Measurements from ENCODE around the gene TCP11L2. TPM values are rescaled to one million over a fixed set of nuclear protein-coding genes. Genes with fewer than 3 reads are reported as not detected.

The TCP11L2 gene
- total and polyA plus RNA-seq, 2 of the 8 experiments (the other 6 are each of a cell fraction or from before 2014, with no cell fraction given) = 2.1 to 7.1 TPM

- Histone ChIP-seq H3K4ac (replicated peaks; ENCODE audit: insufficient read length, low read depth, low read length) (no peak overlapping the region), H3K23ac (ENCODE audit: insufficient read length) (no peak overlapping the region), H3K27me3 (replicated peaks in 1 of 4; ENCODE audit: control insufficient read depth in 3 of 4, extremely low read depth in 1 of 4, insufficient read depth in 3 of 4, low read length in 3 of 4) (no peaks in the 10 kb centered on the region), H3K14ac (ENCODE audit: insufficient read length) (no peak overlapping the region), H2BK120ac (replicated peaks; ENCODE audit: low read depth, low read length) (no peak overlapping the region), H2BK12ac (ENCODE audit: low read depth, low read length) (no peak overlapping the region), H2BK15ac (ENCODE audit: low read length) (no peak overlapping the region), H3K56ac (replicated peaks; ENCODE audit: insufficient read length, low read depth, low read length) (no peak overlapping the region), H3K79me2 (ENCODE audit: control insufficient read depth in 1 of 2, insufficient read depth in 2 of 2, low read length in 2 of 2) (no peaks in the 10 kb centered on the region), H3K9me3 (ENCODE audit: insufficient read depth in 2 of 2, low read depth in 1 of 2, low read length in 1 of 2) (no peaks in the 10 kb centered on the region), H3K36me3 (ENCODE audit: control insufficient read depth in 2 of 4, insufficient read depth in 4 of 4, low read length in 3 of 4) (peaks cover 0 to 14% (median 1%) of the 10 kb centered on the region in 4 experiments; a peak in 2 of 8 replicates), H4K5ac (ENCODE audit: insufficient read length, low read depth, low read length) (no peak overlapping the region), H2AK5ac (ENCODE audit: low read depth, low read length) (no peak overlapping the region), H3K9ac (replicated peaks in 1 of 4; ENCODE audit: extremely low read depth in 1 of 4, low read depth in 3 of 4, low read length in 3 of 4) (no peak overlapping the region), H2BK5ac (ENCODE audit: low read depth, low read length) (no peak overlapping the region), H3K18ac (ENCODE audit: extremely low read depth, low read length) (no peak overlapping the region), H2AFZ (ENCODE audit: low read length) (no peak overlapping the region), H3K4me1 (replicated peaks in 1 of 4; ENCODE audit: control insufficient read depth in 3 of 4, insufficient read depth in 4 of 4, low read length in 3 of 4) (no peaks in the 10 kb centered on the region), H3K4me3 (ENCODE audit: extremely low read depth in 1 of 4, insufficient read depth in 2 of 4, low read depth in 3 of 4, low read length in 4 of 4) (no peak overlapping the region), H4K91ac (replicated peaks; ENCODE audit: insufficient read length, low read length) (no peak overlapping the region), H3K27ac (ENCODE audit: low read depth, low read length) (no peak overlapping the region), H2BK20ac (ENCODE audit: low read length) (no peak overlapping the region), H4K8ac (ENCODE audit: extremely low read depth, insufficient read depth, low read length) (no peak overlapping the region), H3K79me1 (ENCODE audit: low read depth, low read length) (no peaks in the 10 kb centered on the region), H4K20me1 (replicated peaks in 1 of 2; ENCODE audit: control insufficient read depth in 1 of 2, insufficient read depth in 2 of 2, low read length in 2 of 2) (no peaks in the 10 kb centered on the region), H3K23me2 (ENCODE audit: low read depth, low read length) (no peaks in the 10 kb centered on the region), H3K4me2 (ENCODE audit: insufficient read depth in 1 of 2, low read depth in 2 of 2, low read length in 2 of 2) (no peak overlapping the region)
- WGBS, 2 experiments (ENCODE audit: extremely low coverage in 1 of 2, insufficient coverage in 1 of 2, insufficient read length in 1 of 2, insufficient replicate concordance in 2 of 2, low coverage in 1 of 2, low lambda C conversion rate in 2 of 2, missing lambda C conversion rate in 1 of 2) = 91% methylated on average over 1 of the region's 1 CpG; no CpG with 5 or more reads in 1 of the 2 experiments
- ChIA-PET POLR2A (ENCODE audit: partially characterized antibody) (interaction anchor here (0.6 to 1.0 kb wide), 2 partner anchors 24 to 589 kb away, joined by 3 to 4 read pairs; partner anchors contain the start of gene POLR3B), CTCF (ENCODE audit: partially characterized antibody) (interaction anchor here (0.9 to 1.8 kb wide), 3 partner anchors 80 to 552 kb away, joined by 3 to 4 read pairs (median 3); no protein-coding TSS in a partner anchor)
- FAIRE-seq (no peak), DNase-seq (ENCODE audit: low read depth in 1 of 2, low spot score in 2 of 2) (no peak)
- no peak for TF ChIP-seq SUZ12 (IDR thresholded peaks at IDR 0.05; ENCODE audit: low read length)
- TF ChIP-seq POLR2AphosphoS5 (IDR thresholded peaks at IDR 0.05; ENCODE audit: low read depth, low read length) = no peak
- TF ChIP-seq JUND (IDR thresholded peaks at IDR 0.05; ENCODE audit: low read length) = no peak
- TF ChIP-seq CHD1 (IDR thresholded peaks at IDR 0.05; ENCODE audit: low read depth, low read length) = no peak
- TF ChIP-seq KDM4A (IDR thresholded peaks at IDR 0.05; ENCODE audit: low read depth, low read length, severe bottlenecking) = no peak
- no peak for TF ChIP-seq NANOG (IDR thresholded peaks at IDR 0.05; ENCODE audit: insufficient read depth, low read depth, low read length, poor library complexity, severe bottlenecking)
- no peak for TF ChIP-seq BCL11A (IDR thresholded peaks at IDR 0.05; ENCODE audit: low read depth in 2 of 2, low read length in 2 of 2)
- TF ChIP-seq GTF2F1 (IDR thresholded peaks at IDR 0.05; ENCODE audit: borderline replicate concordance, low read depth, low read length) = no peak
- TF ChIP-seq POLR2A (IDR thresholded peaks at IDR 0.05; ENCODE audit: control extremely low read depth in 1 of 2, low read depth in 2 of 2, low read length in 2 of 2) = no peak
- TF ChIP-seq, protein P1, sequence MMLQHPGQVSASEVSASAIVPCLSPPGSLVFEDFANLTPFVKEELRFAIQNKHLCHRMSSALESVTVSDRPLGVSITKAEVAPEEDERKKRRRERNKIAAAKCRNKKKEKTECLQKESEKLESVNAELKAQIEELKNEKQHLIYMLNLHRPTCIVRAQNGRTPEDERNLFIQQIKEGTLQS (IDR thresholded peaks at IDR 0.05; ENCODE audit: insufficient read depth, low read depth, low read length) = no peak
- TF ChIP-seq TEAD4 (IDR thresholded peaks at IDR 0.05; ENCODE audit: low read depth, low read length) = no peak
- no peak for TF ChIP-seq E2F6 (IDR thresholded peaks at IDR 0.05)
- no peak for TF ChIP-seq SP1 (IDR thresholded peaks at IDR 0.05; ENCODE audit: low read depth, low read length)
- no peak for TF ChIP-seq CBX5 (IDR thresholded peaks at IDR 0.05; ENCODE audit: low read depth, low read length)
Measured at GRCh38 chr12:106380954-106381353, 78.4 kb downstream of the TCP11L2 start.
